A673 (cell line): Measurements from ENCODE around the gene TGM4. TPM values are rescaled to one million over a fixed set of nuclear protein-coding genes. Genes with fewer than 3 reads are reported as not detected.

Experiments
- BruUV-seq: library from RNA; stranded (reverse); fragments of 400-500 nt; replicated peaks from 2 replicates; lab custom pipeline; 2021; lab: Mats Ljungman, UMichigan
- CTCF ChIA-PET: fragments of 300-600 bp; sonication (Branson Sonifier 250); formaldehyde crosslinking; loops from one replicate; lab custom pipeline; 2022; ENCODE audit warnings: antibody characterized with exemption; lab: Charles Lee
- POLR2A ChIA-PET: fragments of 300-600 bp; sonication (Branson Sonifier 250); formaldehyde crosslinking; loops from one replicate; lab custom pipeline; 2022; ENCODE audit warnings: antibody characterized with exemption; ENCODE audit not compliant: low non-redundant PET; lab: Charles Lee
- DNase-seq: peaks from one replicate; pipeline ENCODE4 v3.0.0-alpha.2; 2015; ENCODE audit warnings: low spot score
- H3K27ac ChIP-seq: fragments of 200-600 bp; sonication (generic); 2 replicates; pipeline ENCODE4 v1.5.1; 2016; ENCODE audit warnings: mixed run types, low read depth, mild to moderate bottlenecking, mixed read lengths, antibody characterized with exemption, low read length; ENCODE audit not compliant: poor library complexity, severe bottlenecking
- H3K27me3 ChIP-seq: fragments of 200-600 bp; sonication (generic); replicated peaks from 2 replicates; pipeline ENCODE4 v1.6.1; 2017; ENCODE audit warnings: mixed run types, low read depth, mild to moderate bottlenecking, mixed read lengths, antibody characterized with exemption, low read length; ENCODE audit not compliant: insufficient read depth, poor library complexity
- H3K36me3 ChIP-seq: fragments of 200-600 bp; sonication (generic); 2 replicates; pipeline ENCODE4 v1.6.1; 2016; ENCODE audit warnings: mixed run types, mild to moderate bottlenecking, mixed read lengths, antibody characterized with exemption, low read length; ENCODE audit not compliant: insufficient read depth, poor library complexity, severe bottlenecking
- H3K4me1 ChIP-seq: fragments of 200-600 bp; sonication (generic); 2 replicates; pipeline ENCODE4 v1.6.1; 2017; ENCODE audit warnings: mixed run types, mild to moderate bottlenecking, mixed read lengths, antibody characterized with exemption, low read length; ENCODE audit not compliant: insufficient read depth, poor library complexity, severe bottlenecking
- H3K4me3 ChIP-seq: fragments of 200-600 bp; sonication (generic); 2 replicates; pipeline ENCODE4 v1.5.1; 2016; ENCODE audit warnings: low read depth, mixed run types, mild to moderate bottlenecking, mixed read lengths, low read length; ENCODE audit not compliant: poor library complexity, severe bottlenecking
- H3K9me3 ChIP-seq: fragments of 200-600 bp; sonication (generic); 2 replicates; pipeline ENCODE4 v1.6.1; 2016; ENCODE audit warnings: mixed run types, low read depth, mild to moderate bottlenecking, mixed read lengths, antibody characterized with exemption, low read length; ENCODE audit not compliant: poor library complexity, severe bottlenecking
- CTCF ChIP-seq: fragments of 300-800, 200-600 bp; sonication (generic); conservative IDR thresholded peaks from 2 replicates; pipeline ENCODE4 v1.5.1; 2017; ENCODE audit warnings: low read depth, mild to moderate bottlenecking, antibody characterized with exemption, low read length, moderate library complexity, mixed read lengths
- EZH2 ChIP-seq: fragments of 200-600 bp; sonication (generic); IDR thresholded peaks from 2 replicates; pipeline ENCODE4 v1.6.1; 2017; ENCODE audit warnings: borderline replicate concordance, low read depth, mild to moderate bottlenecking, mixed read lengths, antibody characterized with exemption, low read length; ENCODE audit not compliant: poor library complexity, severe bottlenecking
- intact Hi-C: fragments of 100-400 bp; cut with micrococcal nuclease; formaldehyde crosslinking; loops from one replicate; pipeline ENCODE4 v1.10.0; 2022; ENCODE audit not compliant: unreplicated experiment
- total RNA-seq: library from RNA; stranded (reverse); gene quantifications from 2 replicates; pipeline ENCODE4 v1.2.3, GENCODE V29; 2021

The TGM4 gene
- total RNA-seq, 1 experiment from 2014 or later: 0.09 TPM

DNA sequence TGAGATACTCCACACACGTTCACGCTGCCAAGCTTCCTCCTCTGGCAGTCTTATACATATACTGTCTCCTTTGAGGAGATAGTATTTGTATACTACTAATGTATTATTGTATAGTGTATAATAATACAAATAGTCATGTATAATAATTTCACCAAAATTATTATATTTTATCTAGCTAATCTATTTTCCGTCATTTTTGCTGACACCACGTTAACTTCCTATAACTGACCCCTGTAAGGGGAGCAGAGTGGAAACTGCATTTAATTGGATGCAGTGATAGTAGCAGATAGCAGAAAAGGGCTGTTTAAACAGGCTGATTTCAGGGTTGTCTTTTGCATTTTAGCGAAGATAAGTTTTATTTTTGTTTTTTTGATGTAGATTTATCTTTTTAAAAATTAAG, 43.2 kb upstream of the TGM4 start:
- Histone ChIP-seq H3K9me3 (no peaks in the 10 kb centered on the region), H3K36me3 (peaks cover 30% of the 10 kb centered on the region), H3K4me1 (no peaks in the 10 kb centered on the region), H3K4me3 (no peak overlapping the region), H3K27ac (no peak overlapping the region), H3K27me3 (no peaks in the 10 kb centered on the region)
- POLR2A ChIA-PET: no interaction called here
- no peak for DNase-seq
- TF ChIP-seq EZH2 (no peak), CTCF (no peak)
- CTCF ChIA-PET: no interaction called here
- intact Hi-C loops: no loop called here
- BruUV-seq: no TSS peak

DNA sequence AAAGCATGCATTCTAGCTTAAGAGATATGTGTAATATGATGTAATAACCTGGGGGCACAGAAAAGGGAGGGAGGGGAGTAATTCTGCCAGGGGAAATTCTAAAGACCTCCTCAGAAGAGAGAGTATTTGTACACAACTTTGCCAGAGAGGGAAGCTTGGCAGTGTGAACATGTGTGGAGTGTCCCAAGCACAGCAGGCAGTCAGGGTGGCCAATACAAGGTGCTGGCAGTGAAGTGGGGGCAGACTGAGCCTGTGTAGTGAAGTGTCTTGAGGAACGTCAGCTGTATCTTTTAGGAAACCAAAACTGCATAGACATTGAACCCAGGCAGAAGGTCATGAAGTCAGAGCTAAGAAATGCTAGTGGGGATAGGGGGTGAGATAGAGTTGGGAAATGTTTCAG, 42.4 kb upstream of the TGM4 start:
- no TSS peak for BruUV-seq
- peaks cover 29% of the 10 kb centered on the region for H3K36me3 ChIP-seq
- CTCF ChIA-PET: no interaction called here

DNA sequence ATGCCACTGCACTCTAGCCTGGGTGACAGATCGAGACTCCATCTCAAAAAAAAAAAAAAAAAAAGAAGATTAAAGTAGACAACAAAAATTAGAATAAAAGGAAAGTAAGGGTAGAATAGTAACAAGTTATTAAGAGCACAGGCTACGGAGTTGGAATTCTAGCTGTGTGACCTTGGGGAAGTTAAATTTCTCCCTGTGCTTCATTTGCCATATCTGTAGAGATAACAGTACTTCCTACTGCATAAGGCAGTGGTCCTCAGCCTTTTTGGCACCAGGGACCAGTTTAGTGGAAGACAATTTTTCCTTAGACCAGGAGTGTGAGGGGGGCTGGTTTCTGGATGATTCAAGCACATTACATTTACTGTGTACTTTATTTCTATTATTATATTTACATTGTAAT, 41.4 kb upstream of the TGM4 start:
- Histone ChIP-seq H3K4me3 (no peak overlapping the region), H3K36me3 (peaks cover 34% of the 10 kb centered on the region), H3K27ac (no peak overlapping the region), H3K27me3 (no peaks in the 10 kb centered on the region), H3K4me1 (no peaks in the 10 kb centered on the region), H3K9me3 (no peaks in the 10 kb centered on the region)
- no peak for DNase-seq
- ChIA-PET CTCF (no interaction called here), POLR2A (no interaction called here)
- no TSS peak for BruUV-seq
- intact Hi-C loops: no loop called here
- TF ChIP-seq EZH2: no peak
- TF ChIP-seq CTCF: no peak

More for the DNA sequence above, 42.4 kb upstream of the TGM4 start:
- no peak overlapping the region for H3K27ac ChIP-seq
- intact Hi-C loops: no loop called here
- H3K4me3 ChIP-seq: no peak overlapping the region
- no peaks in the 10 kb centered on the region for H3K9me3 ChIP-seq
- DNase-seq: no peak
- H3K27me3 ChIP-seq: no peaks in the 10 kb centered on the region
- TF ChIP-seq EZH2 (no peak), CTCF (no peak)
- H3K4me1 ChIP-seq: no peaks in the 10 kb centered on the region
- POLR2A ChIA-PET: no interaction called here
